Endothelial cell of umbilical vein (primary cell): ENCODE results near the gene LILRB5.
"Not testable (repeated sequence)": the region's sequence is repeated elsewhere in the genome, so short reads cannot be mapped to it uniquely, and the experiment has no call there.

Source experiments
- CTCF ChIP-seq, 2 donors: IDR thresholded peaks; 1 replicate in 1 of 2; 2 replicates in 1 of 2; pipeline ENCODE4 v1.5.1; 2011; ENCODE audit warnings: low read length in 2 of 2, mild to moderate bottlenecking in 2 of 2, moderate library complexity in 2 of 2, control low read depth in 1 of 2, inconsistent platforms in 1 of 2, low read depth in 1 of 2; ENCODE audit not compliant: insufficient read depth in 1 of 2; ENCODE audit errors: extremely low read depth in 1 of 2
- EZH2 ChIP-seq: IDR thresholded peaks from 2 replicates; pipeline ENCODE4 v1.6.1; 2012; ENCODE audit warnings: borderline replicate concordance, low read depth, mild to moderate bottlenecking, moderate library complexity, low read length, inconsistent platforms; ENCODE audit not compliant: severe bottlenecking
- MYC ChIP-seq: IDR thresholded peaks from one replicate; pipeline ENCODE4 v1.6.1; 2011; ENCODE audit warnings: mild to moderate bottlenecking, low read depth, low read length
- POLR2AphosphoS5 ChIP-seq: IDR thresholded peaks from 2 replicates; pipeline ENCODE4 v1.6.1; 2012; ENCODE audit warnings: low read depth, mild to moderate bottlenecking, control low read depth, low read length, moderate library complexity; ENCODE audit not compliant: insufficient read depth

DNA sequence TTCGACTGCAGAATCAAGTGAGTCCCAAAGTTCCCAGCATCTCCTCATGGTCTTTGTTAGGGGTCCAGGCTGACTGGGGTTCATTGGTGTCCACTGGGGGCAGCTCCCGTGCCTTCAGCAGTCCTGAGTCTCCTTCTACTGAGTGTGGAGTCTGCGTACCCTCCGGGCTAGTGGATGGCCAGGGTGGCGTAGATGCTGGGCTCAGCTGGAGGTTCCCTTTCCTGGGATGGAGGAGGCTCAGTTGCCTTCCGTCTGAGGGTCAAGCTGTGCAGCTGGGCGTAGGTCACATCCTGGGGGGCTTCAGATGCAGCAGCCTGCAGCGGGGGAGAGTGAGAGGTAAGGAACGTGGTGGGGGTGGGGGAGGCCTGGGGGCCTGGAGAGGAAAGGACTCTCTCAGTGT, 17.4 kb upstream of the LILRB5 start:
- TF ChIP-seq CTCF (IDR thresholded peaks at IDR 0.05; ENCODE audit: extremely low read depth in 1 of 2, insufficient read depth in 1 of 2, low read depth in 1 of 2, low read length in 2 of 2); POLR2AphosphoS5; EZH2; MYC: not testable (repeated sequence)
